Renal cortical epithelial cell (primary cell): ENCODE results near the gene PDE4A. TPM values are rescaled to one million over a fixed set of nuclear protein-coding genes. Genes with fewer than 3 reads are reported as not detected.
"Not testable (repeated sequence)": the region's sequence is repeated elsewhere in the genome, so short reads cannot be mapped to it uniquely, and the experiment has no call there.

Experiments used
- DNase-seq: peaks from one replicate; pipeline ENCODE4 v3.0.0-alpha.2; 2011; ENCODE audit warnings: low read depth
- total RNA-seq: library from RNA; depleted of rRNA; stranded (reverse); fragments of >200 nt; gene quantifications from 2 replicates; pipeline ENCODE4 v1.2.3, GENCODE V29; 2014

PDE4A gene
- total RNA-seq, 1 donor from 2014 or later, result 8.7 TPM

DNA sequence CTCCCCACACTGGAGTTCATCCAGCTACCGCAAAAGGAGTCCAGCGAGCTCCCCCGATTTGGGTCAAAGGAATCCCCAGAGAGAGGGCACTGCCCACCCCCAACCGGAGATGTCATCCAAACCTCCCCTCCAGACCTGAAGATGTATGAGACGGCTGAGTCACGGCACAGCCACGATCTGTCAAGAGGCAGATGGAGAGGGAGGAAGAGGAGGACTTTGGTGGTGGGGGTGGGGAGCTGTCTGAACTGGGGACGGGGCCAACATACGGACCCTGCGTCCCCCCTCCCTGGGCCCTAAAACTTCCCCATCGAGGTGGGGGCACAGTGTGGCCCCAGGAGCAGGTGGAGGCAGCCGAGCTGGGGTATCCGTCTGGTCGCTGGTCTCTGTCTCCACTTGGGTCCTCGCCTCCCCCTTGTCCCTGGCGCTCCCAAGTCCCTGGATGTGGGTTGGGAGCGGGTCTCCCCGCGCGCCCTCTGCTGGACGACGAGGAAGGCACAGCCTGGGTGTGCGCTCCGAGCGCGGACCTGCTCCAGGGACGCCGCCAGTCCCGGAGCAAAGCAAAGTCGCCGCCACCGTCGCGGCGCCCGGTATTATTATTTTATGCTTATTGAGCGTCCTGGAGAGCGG, 3.8 kb downstream of the PDE4A start:
- DNase-seq, result no peak

DNA sequence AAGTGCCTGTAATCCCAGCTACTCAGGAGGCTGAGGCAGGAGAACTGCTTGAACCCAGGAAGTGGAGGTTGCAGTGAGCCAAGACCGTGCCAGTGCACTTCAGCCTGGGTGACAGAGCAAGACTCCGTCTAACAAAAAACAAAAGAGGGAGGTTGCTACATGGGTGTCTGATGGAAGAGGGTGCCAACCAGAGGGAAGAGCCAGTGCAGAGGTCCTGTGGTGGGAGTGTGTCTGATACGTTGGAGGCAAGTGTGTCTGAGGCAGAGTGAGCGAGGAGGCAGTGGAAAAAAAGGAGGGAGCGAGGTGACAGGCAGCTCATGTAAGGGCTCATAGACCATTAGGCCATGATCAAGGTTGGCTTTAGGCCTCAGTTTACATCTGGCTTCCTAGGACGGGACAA, 6.8 kb downstream of the PDE4A start:
- no peak for DNase-seq

DNA sequence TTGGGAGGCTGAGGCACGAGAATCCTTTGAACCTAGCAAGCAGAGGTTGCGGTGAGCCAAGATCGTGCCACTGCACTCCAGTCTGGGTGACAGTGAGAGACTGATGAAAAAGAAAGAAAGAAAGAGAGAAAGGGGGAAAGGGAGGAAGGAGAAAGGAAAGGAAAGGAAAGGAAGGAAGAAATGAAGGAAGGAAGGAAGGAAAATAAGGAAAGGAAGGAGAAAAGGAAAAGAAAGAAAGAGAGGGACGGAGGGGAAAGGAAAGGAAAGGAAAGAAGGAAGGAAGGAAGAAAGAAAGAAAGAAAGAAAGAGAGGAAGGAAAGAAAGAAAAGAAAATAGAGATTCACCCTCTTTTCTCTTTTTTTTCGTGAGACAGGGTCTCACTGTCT, 8.7 kb downstream of the PDE4A start:
- DNase-seq, result no peak

DNA sequence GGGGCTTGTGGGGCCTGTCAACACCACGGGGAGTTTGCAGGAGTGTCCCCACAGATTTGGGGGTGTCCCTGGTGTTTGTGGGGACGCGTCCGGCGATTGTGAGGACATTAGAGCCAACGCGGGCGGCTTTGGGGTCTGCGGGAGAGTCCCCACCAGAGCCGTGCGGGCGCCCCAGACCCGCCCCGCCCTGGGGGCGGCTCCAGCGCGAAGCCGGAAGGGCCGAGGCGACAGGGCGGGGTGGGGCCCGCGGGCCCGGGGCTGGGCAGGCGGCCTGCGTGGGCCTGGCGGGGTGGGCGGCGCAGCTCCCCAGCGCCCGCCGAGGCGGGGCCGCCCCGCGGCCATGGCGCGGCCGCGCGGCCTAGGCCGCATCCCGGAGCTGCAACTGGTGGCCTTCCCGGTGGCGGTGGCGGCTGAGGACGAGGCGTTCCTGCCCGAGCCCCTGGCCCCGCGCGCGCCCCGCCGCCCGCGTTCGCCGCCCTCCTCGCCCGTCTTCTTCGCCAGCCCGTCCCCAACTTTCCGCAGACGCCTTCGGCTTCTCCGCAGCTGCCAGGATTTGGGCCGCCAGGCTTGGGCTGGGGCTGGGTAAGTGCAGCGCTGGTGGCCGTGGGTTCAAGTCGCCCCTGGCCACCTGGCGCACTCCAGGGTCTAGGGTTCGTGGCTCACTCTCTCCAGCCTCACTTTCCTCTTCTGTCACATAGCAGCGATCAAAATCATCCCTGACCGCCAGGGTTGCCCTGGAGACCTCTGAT, 10.3 kb downstream of the PDE4A start:
- DNase-seq, result no peak

DNA sequence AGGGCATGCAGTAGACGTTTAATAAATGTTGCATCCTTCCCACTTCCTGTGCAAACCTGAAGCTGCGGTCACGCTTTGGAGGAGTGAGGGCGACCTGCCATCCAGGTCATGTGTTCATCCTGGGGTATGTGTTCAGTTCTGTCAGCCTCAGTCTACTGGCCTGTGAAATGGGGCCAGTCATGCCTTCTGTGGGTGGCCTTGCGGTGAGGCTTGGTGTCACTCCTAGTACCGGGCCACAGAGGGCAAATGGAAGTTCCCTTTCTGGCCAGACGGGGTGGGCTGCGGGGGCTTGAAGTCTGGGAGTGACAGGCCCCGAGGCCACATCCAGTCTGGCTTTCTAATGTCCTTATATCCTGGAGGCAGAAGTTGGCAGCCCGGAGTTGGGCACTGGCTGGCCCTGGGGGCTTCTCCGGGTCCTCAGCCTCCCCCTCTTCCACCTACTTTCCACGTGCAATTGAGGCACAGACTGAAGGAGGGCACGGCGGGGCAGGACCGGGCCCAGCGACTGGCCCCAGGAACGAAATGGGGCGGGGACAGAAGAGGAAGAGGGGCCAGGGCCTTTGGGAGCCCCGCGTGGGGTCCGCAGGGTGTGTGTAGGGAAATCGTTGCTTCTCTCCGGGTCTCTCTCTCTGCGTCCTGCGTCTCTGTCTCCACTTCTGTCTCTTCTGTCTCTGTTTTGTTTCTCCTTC, 11.1 kb downstream of the PDE4A start:
- no peak for DNase-seq

DNA sequence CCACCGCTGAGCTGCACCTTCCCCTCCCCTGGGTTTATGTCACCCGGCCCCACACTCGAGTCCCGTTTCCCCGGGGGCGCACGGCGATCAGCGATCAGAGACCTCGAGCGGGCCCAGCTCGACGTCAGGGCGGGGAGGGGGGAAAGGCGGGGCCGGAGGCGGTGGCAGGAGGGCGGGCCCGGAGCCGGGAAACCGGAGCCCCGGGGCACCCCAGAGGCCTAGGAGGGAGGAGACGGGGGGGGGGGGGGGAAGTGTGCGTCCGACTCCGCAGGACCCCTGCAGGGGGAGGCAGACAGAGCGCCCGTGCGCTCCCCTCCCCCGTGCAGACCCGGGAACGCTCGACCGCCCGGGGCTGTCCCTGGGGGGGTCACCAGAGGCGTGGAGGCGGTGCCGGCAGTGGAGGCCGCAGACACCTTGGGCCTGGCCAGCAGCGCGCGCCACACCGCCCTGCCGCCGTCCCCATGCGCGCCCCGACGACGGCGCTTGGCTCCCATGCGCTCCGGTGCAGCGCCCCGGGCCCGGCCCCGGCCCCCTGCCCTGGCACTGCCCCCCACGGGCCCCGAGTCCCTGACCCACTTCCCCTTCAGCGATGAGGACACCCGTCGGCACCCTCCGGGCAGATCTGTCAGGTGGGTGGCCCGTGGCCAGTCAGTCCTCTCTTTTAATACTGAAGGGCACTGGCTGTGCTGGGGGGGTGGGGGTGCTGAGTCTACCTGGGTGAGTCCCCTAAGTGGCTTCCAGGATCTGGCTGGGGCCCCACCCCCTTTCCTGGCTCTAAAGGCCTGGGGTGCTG, 11.8 kb downstream of the PDE4A start:
- no peak for DNase-seq

DNA sequence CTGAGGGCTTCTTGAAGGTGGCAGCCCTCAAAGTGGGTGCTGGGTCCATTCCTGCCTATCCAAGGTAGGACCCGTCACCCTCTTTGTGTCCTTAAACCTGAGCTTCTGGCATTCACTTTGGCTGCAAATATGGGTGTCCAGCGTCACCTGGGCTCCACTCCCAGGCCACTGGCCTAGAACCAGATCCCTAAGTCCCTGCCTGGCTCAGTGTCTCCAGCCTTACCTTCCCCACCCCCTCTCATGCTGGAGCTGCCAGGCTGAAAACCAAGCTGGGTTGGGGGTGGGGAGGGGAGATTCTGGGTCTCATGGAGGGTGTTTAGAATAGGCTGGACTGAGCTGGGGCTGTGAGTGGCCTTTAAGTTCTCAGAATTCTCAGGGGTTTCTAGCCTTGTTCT, 12.4 kb downstream of the PDE4A start:
- no peak for DNase-seq

DNA sequence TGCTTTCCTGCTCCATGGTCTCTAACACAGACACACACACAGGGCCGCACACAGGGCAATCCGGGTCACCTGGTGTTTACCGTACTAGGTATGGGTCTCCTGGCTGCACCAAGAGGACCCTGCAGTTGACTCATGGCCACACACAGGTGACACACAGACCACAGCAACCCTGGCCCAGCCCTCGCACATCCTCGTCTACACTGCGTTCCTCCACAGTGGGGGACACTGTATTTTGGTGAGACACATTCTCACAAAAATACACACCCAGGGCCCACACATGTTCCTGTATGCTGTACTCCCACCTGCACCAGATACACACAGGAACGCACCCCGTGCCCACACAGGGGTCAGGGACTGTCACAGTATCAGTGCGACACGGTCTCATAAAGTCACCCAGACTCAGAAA, 12.8 kb downstream of the PDE4A start:
- DNase-seq, result no peak

DNA sequence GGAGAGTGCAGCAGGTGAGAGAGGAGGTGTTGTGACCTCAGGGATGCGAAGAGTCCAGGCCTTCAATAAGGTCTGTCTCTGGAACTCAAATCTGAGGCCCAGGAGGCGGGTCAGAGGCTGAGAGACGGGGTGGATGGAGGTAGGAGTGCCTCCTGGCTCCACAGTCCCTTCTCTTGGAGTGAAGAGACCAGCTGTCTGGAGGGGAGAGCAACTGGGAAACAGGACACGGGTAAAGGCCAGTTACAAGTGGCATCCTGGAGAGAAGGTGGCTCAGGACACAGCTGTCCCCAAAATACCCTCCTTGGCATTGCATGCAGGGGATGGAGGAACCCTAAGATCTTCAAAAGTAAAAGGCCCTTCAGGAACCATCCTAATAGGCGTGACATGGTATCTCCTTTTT, 19.2 kb downstream of the PDE4A start:
- DNase-seq, result no peak

DNA sequence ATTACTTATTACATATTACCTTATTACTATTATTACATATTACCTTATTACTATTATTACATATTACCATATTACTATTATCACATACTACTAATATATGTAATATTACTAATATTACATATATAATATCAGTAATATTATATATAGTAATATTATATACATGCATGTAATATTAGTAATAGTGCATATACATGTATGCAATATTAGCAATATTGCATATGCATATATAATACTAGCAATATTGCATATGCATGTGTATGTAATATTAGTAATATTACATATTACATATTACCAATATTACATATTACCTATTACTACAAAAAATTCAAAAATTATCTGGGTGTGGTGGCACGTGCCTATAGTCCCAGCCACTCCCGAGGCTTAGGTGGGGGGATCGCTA, 22.4 kb downstream of the PDE4A start:
- DNase-seq, result no peak

DNA sequence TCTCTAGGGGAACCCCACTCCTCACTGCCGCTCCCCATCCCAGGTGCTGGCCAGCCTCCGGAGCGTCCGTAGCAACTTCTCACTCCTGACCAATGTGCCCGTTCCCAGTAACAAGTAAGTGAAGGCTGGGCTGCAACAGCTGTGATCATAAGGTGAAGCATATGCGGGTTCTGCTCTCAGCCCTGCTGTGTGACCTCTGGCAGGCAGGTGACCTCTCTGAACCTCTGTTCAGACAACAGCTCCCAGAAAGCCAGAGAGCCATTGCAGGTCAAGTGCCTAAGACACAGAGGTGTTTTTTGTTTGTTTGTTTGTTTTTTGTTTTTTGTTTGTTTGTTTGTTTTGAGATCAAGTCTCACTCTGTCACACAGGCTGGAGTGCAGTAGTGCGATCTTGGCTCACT, 28.7 kb downstream of the PDE4A start:
- DNase-seq, result no peak

DNA sequence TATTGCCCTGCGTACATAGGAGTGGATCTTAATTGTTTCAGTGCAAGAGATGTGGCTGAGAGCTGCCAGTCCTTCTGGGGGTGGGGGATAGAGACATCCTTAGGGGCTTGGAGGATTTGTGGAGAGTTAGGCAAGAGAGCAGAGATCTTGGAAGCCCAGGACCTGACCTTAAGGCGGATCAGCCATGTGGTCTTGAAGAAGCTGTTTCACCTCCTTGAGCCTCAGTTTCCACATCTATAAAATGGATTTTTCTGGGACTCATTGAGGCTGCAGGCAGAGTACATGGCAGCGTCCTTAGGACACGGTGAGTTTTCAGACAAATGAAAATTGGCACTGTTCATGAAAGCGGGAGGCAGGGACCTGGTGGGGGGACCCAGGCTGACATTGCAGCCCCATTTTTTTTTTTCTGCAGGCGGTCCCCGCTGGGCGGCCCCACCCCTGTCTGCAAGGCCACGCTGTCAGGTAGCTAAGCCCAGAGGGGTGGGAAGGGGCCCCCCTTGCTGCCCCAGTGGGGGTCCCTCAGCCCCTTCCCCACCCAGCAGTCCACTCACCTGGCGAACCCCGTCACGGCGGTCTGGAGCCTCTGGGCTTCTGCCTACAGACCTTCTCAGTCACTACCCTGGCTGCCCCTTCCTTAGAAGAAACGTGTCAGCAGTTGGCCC, 30.0 kb downstream of the PDE4A start:
- DNase-seq, result no peak

DNA sequence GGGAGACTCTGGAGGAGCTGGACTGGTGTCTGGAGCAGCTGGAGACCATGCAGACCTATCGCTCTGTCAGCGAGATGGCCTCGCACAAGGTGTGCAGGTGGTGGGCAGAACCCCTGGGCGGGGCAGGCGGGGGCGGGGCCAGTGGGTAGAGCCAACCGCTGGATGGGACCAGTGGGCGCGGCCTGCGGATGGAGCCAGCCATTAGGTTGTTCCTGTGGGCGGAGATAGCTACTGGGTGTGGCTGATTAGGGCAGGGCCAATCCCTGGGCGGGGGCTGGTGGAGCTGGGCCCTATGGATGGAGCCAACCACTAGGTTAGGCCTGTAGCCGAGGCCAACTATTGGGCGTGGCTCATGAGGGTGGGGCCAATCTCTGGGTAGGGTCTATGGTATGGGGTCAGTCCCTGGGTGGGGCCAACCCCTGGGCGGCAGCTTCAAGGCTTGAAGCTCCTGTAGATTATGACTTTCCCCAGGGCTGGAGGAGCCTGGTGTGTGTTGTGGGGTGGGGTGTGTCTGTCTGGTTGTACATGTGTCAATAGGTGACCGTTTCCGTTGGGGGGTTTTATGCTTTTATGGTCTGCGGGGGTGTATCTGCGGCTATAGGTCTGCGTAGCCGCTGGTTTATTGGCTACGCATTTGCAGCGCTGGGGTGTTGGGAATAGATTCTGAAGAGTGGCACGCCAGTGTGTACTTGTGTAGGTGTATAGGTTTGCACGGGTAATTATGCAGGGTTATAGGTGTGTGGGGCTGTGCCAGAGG, 30.7 kb downstream of the PDE4A start:
- no peak for DNase-seq

DNA sequence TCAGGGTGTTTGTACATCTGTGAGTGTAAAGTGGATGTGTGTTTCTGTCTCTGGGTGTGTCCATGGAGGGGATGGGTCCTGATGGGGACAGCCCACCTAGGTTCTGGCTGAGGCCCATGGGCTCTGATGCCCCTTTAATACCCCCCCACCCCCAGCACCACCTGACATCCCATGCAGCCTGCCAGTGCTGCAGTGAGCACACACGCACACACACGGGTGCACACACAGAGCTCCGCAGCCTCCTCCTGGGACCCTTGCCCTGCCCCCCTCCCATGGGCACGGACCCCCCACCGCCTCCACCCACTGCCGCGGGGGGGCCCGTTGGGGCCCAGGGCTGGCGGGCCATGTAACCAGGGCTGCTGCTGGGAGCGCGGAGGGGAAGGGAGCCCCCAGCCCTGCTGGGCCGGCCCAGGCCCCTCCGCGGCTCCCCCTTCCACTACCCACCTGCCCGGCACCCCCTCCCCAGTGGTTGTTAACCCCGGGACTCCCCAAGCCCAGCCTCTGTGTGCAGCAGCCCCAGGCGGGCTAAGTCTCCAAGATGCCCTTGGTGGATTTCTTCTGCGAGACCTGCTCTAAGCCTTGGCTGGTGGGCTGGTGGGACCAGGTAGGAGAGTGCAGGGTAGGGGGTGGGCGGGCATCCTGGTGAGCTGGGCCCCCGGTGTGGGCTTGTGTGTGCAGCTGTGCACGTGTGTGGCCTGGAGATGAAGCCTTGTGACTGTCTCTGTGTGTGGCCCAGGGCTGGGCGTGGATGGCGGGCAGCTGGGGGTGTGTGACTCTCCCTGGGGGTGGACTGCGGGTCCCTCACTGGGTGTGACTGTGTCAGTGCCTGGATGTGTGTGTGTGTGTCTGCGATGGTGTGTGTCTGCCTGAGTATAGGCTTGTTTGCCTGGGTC, 32.6 kb downstream of the PDE4A start:
- no peak for DNase-seq

DNA sequence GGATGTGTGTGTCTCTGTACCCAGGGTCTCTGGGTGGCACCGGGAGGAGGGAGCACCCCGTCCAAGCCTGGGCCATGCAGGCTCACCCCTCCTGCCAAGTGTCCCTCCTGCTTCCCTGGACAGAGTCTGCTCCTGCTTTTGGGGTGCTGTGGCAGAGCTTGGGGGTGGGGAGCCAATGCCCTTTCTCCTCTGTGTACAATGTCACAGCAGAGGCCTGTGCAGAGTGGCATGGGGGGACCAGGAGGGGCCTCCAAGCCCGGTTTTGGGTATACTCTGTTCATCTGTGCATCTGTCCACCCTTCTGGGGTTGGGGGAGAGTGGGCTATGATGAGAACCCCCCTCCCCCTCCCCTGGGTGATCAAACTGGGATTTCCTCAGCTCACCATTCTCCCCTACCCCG, 33.5 kb downstream of the PDE4A start:
- no peak for DNase-seq

DNA sequence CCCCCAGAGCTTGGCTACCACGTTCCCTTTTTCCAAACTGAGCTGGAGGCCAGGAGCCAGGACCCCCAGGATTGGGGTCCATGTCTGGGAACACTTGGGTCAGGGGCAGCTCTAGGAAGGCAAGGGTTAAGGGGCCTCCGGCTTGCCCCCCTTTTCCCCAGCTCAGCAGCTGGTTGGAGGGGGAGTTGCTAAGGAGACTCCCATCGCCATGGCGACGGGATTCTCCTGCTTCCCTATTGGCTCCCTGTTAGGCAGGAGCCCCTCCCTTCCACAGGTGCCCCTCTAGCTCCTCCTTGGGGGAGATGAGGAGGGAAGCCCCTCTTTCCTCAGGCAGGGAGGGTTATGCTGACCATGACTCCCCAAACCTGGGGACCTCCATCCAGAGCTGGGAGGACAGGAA, 33.9 kb downstream of the PDE4A start:
- DNase-seq, result no peak

DNA sequence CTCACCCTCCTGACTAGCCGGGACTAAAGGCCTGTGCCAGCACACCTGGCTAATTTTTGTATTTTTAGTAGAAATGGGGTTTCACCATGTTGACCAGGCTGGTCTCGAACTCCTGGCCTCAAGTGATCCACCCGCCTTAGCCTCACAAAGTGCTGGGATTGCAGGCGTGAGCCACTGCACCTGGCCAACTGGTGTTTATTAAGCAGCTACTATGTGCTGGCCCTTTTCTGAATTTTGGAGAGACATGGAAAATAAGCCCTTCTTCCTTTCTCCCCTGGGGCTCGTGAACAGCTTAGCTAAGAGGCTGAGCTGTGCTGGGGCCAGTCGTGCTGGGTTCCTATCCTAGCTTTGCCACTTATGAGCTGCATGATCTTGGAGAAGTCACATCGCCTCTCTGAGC, 38.4 kb downstream of the PDE4A start:
- DNase-seq, result not testable (repeated sequence)

DNA sequence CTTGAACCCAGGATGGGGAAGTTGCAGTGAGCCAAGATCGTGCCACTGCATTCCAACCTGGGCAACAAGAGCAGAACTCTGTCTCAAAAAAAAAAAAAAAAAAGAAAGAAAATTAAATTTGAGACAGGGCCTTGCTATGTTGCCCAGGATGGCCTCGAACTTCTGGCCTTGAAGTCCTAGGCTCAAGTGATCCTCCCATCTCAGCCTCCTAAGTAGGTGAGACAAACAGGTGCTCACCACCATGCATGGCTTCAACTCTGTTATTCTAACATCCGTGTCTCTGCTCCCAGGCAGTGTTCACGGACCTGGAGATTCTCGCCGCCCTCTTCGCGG, 40.3 kb downstream of the PDE4A start:
- DNase-seq, result no peak

DNA sequence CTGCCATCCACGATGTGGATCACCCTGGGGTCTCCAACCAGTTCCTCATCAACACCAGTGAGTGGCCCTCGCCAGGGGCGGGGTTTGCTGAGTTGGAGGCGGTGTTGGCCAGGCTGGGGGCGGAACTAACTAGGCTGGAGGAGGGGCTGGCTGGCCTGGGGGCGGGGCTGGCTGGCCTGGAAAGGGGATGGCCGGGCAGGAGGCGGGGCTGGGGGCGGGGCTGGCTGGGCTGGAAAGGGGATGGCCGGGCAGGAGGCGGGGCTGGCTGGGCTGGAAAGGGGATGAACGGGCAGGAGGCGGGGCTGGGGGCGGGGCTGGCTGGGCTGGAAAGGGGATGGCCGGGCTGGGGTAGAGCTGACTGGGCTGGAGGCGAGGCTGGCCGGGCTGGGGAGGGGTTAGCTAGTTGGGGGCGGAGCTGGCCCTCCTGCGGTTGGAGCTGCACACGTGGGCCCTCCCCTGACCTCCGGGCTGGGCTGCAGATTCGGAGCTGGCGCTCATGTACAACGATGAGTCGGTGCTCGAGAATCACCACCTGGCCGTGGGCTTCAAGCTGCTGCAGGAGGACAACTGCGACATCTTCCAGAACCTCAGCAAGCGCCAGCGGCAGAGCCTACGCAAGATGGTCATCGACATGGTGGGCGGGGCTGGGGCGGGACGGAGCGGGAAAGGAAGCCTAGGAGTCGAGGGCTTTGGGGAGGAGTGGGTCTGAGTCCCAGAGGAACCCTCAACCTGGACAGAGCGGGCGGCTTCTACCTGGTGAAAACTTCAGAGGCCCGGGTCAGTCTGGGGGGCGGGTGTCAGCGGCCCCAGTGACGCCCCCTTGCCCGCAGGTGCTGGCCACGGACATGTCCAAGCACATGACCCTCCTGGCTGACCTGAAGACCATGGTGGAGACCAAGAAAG, 41.0 kb downstream of the PDE4A start:
- peak; percentile 76 for DNase-seq
